MCF 10A (cell line): ENCODE data around the gene TM2D1. TPM values are rescaled to one million over a fixed set of nuclear protein-coding genes. Genes with fewer than 3 reads are reported as not detected.
A peak's percentile ranks its signal among the peaks of the same experiment; 100 is the strongest.
"Not testable (repeated sequence)": the region's sequence is repeated elsewhere in the genome, so short reads cannot be mapped to it uniquely, and the experiment has no call there.

Experiments
- BruUV-seq: library from RNA; stranded (reverse); fragments of 400-500 nt; replicated peaks from 2 replicates; lab custom pipeline; 2021; lab: Mats Ljungman, UMichigan
- CTCF ChIA-PET: fragments of 300-600 bp; sonication (Branson Sonifier 250); formaldehyde crosslinking; extraction: SDS; loops from one replicate; lab custom pipeline; 2021; ENCODE audit warnings: antibody characterized with exemption, inconsistent platforms; lab: Yijun Ruan, JAX
- POLR2A ChIA-PET: fragments of 300-600, 350-650 bp; sonication (Branson Sonifier 250); formaldehyde crosslinking; extraction: SDS; loops from one replicate; lab custom pipeline; 2020; ENCODE audit warnings: antibody characterized with exemption, inconsistent platforms; lab: Yijun Ruan, JAX
- DNase-seq: peaks from one replicate; pipeline ENCODE4 v3.0.0-alpha.2; 2018; ENCODE audit not compliant: unreplicated experiment
- H3K27ac Mint-ChIP-seq: one replicate; pipeline ENCODE4 v1.8.0; 2022; ENCODE audit warnings: mild to moderate bottlenecking, low read depth, mixed read lengths; ENCODE audit not compliant: unreplicated experiment
- H3K27me3 Mint-ChIP-seq: one replicate; pipeline ENCODE4 v1.8.0; 2022; ENCODE audit warnings: mixed read lengths; ENCODE audit not compliant: insufficient read depth, unreplicated experiment
- H3K36me3 Mint-ChIP-seq: one replicate; pipeline ENCODE4 v1.8.0; 2022; ENCODE audit warnings: mild to moderate bottlenecking, moderate library complexity, mixed read lengths; ENCODE audit not compliant: insufficient read depth, unreplicated experiment
- H3K4me1 Mint-ChIP-seq: one replicate; pipeline ENCODE4 v1.8.0; 2022; ENCODE audit warnings: mixed read lengths; ENCODE audit not compliant: insufficient read depth, unreplicated experiment
- H3K4me3 Mint-ChIP-seq: one replicate; pipeline ENCODE4 v1.8.0; 2022; ENCODE audit warnings: mild to moderate bottlenecking, moderate library complexity, mixed read lengths; ENCODE audit not compliant: unreplicated experiment
- H3K9me3 Mint-ChIP-seq: one replicate; pipeline ENCODE4 v1.8.0; 2022; ENCODE audit warnings: mixed read lengths; ENCODE audit not compliant: unreplicated experiment
- CTCF ChIP-seq: fragments of 200-600 bp; IDR thresholded peaks from one replicate; pipeline ENCODE4 v1.8.0; 2022; ENCODE audit warnings: antibody characterized with exemption, mild to moderate bottlenecking; ENCODE audit not compliant: unreplicated experiment
- intact Hi-C: fragments of 100-400 bp; cut with micrococcal nuclease; formaldehyde crosslinking; loops from 2 replicates; pipeline ENCODE4 v1.14.1; 2022
- total RNA-seq: library from RNA; stranded (reverse); gene quantifications from 2 replicates; pipeline ENCODE4 v1.2.3, GENCODE V29; 2022

Gene TM2D1
- total RNA-seq, 1 experiment from 2014 or later = 29.4 TPM

DNA sequence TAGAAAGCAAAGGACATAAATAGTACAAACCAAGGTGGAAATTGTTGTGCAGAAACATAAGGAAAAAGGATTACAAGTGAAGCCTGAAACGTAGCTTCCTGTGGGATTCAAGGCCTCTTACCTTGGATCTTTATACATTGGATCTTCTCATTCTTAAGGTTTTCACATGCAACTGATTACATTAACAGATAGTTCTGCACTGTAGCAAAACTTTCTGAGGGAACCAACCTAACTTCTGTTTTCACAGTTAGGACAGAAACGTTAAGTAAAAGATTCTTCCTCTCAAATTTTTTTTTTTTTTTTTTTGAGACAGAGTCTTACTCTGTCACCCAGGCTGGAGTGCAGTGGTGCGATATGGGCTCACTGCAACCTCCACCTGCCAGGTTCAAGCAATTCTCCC is 7.8 kb upstream of the TM2D1 start:
- H3K27me3 Mint-ChIP-seq = no peaks in the 10 kb centered on the region
- ChIA-PET CTCF (no interaction called here), POLR2A (no interaction called here)
- BruUV-seq = no TSS peak
- H3K9me3 Mint-ChIP-seq = no peaks in the 10 kb centered on the region
- H3K27ac Mint-ChIP-seq = no peak overlapping the region
- peaks cover 6% of the 10 kb centered on the region for H3K36me3 Mint-ChIP-seq
- TF ChIP-seq CTCF = no peak
- DNase-seq = no peak
- H3K4me3 Mint-ChIP-seq = no peak overlapping the region
- intact Hi-C loops = no loop called here
- H3K4me1 Mint-ChIP-seq = no peaks in the 10 kb centered on the region

DNA sequence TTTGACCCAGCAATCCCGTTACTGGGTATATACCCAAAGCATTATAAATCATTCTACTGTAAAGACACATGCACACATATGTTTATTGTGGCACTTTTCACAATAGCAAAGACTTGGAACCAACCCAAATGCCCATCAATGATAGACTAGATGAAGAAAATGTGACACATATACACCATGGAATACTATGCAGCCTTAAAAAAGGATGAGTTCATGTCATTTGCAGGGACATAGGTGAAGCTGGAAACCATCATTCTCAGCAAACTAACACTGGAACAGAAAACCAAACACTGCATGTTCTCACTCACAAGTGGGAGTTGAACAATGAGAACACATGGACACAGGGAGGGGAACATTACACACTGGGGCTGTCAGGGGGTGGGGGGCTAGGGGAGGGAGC is 5.7 kb upstream of the TM2D1 start:
- intact Hi-C loops, POLR2A ChIA-PET, H3K4me1 Mint-ChIP-seq, H3K36me3 Mint-ChIP-seq, H3K27me3 Mint-ChIP-seq, DNase-seq, BruUV-seq, H3K4me3 Mint-ChIP-seq, H3K9me3 Mint-ChIP-seq, CTCF ChIA-PET, H3K27ac Mint-ChIP-seq: not testable (repeated sequence)

- Mint-ChIP-seq H3K36me3 (peaks cover 9% of the 10 kb centered on the region), H3K27me3 (no peaks in the 10 kb centered on the region), H3K27ac (no peak overlapping the region), H3K9me3 (no peaks in the 10 kb centered on the region), H3K4me3 (no peak overlapping the region), H3K4me1 (peaks cover 11% of the 10 kb centered on the region)
- intact Hi-C loops = no loop called here
- CTCF ChIA-PET = interaction anchor here (0.6 to 0.8 kb wide), 2 partner anchors 80 to 240 kb away, joined by 3 read pairs; no protein-coding TSS in a partner anchor
- BruUV-seq = no TSS peak
- POLR2A ChIA-PET = no interaction called here
- TF ChIP-seq CTCF = no peak
- DNase-seq = no peak
Observed at GRCh38 chr1:61727544-61727943, 2.6 kb upstream of the TM2D1 start.

GRCh38 chr1:61724506-61724812 is 482 bp downstream of the TM2D1 start:
- Mint-ChIP-seq H3K9me3 (no peaks in the 10 kb centered on the region), H3K27ac (peak overlapping the region; percentile 100), H3K27me3 (no peaks in the 10 kb centered on the region), H3K36me3 (peaks cover 25% of the 10 kb centered on the region), H3K4me1 (peaks cover 12% of the 10 kb centered on the region), H3K4me3 (peak overlapping the region; percentile 100)
- DNase-seq = no peak
- TF ChIP-seq CTCF = no peak
- ChIA-PET POLR2A (interaction anchor here (0.6 to 2.6 kb wide), 2 partner anchors 19 to 340 kb away, joined by 3 to 19 read pairs; no protein-coding TSS in a partner anchor), CTCF (no interaction called here)
- BruUV-seq = TSS peak; percentile 41
- intact Hi-C loops = no loop called here

GRCh38 chr1:61718996-61719663 is 5.8 kb downstream of the TM2D1 start:
- H3K4me3 Mint-ChIP-seq, BruUV-seq, POLR2A ChIA-PET, intact Hi-C loops, H3K27me3 Mint-ChIP-seq, H3K9me3 Mint-ChIP-seq: not testable (repeated sequence)
- DNase-seq = peak; percentile 11
- CTCF ChIA-PET = interaction anchor here (0.6 kb wide), 1 partner anchor 108 kb away, joined by 4 read pairs; no protein-coding TSS in a partner anchor
- Mint-ChIP-seq H3K27ac (peak overlapping the region; percentile 29), H3K4me1 (peaks cover 11% of the 10 kb centered on the region), H3K36me3 (peaks cover 54% of the 10 kb centered on the region)
